Right lobe of liver (tissue), 6 donors: ENCODE results near the gene RAB37. TPM values are rescaled to one million over a fixed set of nuclear protein-coding genes. Genes with fewer than 3 reads are reported as not detected.

Experiments used
- ATAC-seq, 4 donors: fragments of 200-7000 bp; cut with Tn5 transposase; one replicate each; pipeline ENCODE4 v1.9.1; 2020; ENCODE audit warnings: mild to moderate bottlenecking in 4 of 4, moderate library complexity in 4 of 4
- DNase-seq, 3 donors: peaks; one replicate each; pipeline ENCODE4 v3.0.0-alpha.2; 2020
- H3K27ac ChIP-seq, 3 donors: fragments of 200-600 bp; one replicate each; pipeline ENCODE4 v1.8.0; 2022
- H3K27me3 ChIP-seq, 2 donors: fragments of 200-600 bp; one replicate each; pipeline ENCODE4 v1.8.0; 2022
- H3K36me3 ChIP-seq, 4 donors: fragments of 200-600 bp; sonication (generic) in 1 of 4; one replicate each; pipeline versions ENCODE4 v1.5.1 to v1.8.0; 2017 to 2022; ENCODE audit warnings: control low read depth in 1 of 4
- H3K4me1 ChIP-seq, 4 donors: fragments of 200-600 bp; sonication (generic) in 1 of 4; one replicate each; pipeline versions ENCODE4 v1.5.1 to v1.8.0; 2017 to 2022; ENCODE audit warnings: control low read depth in 1 of 4
- H3K4me3 ChIP-seq, 3 donors: fragments of 200-600 bp; one replicate each; pipeline ENCODE4 v1.8.0; 2022
- H3K9me3 ChIP-seq, 4 donors: fragments of 200-600 bp; sonication (generic) in 1 of 4; one replicate each; pipeline versions ENCODE4 v1.5.1 to v1.8.0; 2017 to 2022; ENCODE audit warnings: control low read depth in 1 of 4
- POLR2A ChIP-seq: fragments of 450-650 bp; IDR thresholded peaks from one replicate; pipeline ENCODE4 v1.6.1; 2017; ENCODE audit warnings: antibody characterized with exemption, mild to moderate bottlenecking
- WGBS: methylation state at CpG from one replicate; pipeline ENCODE4 v1.1.6; 2018; ENCODE audit warnings: low coverage, low lambda C conversion rate; ENCODE audit not compliant: insufficient coverage; ENCODE audit errors: missing lambda C conversion rate; 5-methylcytosine and 5-hydroxymethylcytosine counted together
- intact Hi-C, 2 donors: fragments of 100-400 bp; cut with DNase I; formaldehyde crosslinking; loops; one replicate each; pipeline versions ENCODE4 v1.11.2 to v1.14.1; 2022
- total RNA-seq, 6 experiments: library from RNA; depleted of rRNA in 2 of 6; stranded (reverse); fragments of >200 nt in 2 of 6; fragmentation: NEBNext Ultra II Directional in 3 of 6; extraction: Animal tissue kit (Norgen Biotek cat#: 25700) in 3 of 6; gene quantifications; one replicate each; pipeline versions ENCODE4 v1.1.0 to v1.2.4, GENCODE V29; 2016 to 2023
- TF ChIP-seq, protein P1 (sequence below), 4 donors: fragments of 200-600 bp in 3 of 4; fragments of 450-650 bp in 1 of 4; IDR thresholded peaks; one replicate each; pipeline versions ENCODE4 v1.5.1 to v1.8.0; 2016 to 2022; ENCODE audit warnings: antibody characterized with exemption in 4 of 4, mild to moderate bottlenecking in 2 of 4
- donor health status: DM: no; HTN: yes; CAD: no.
- donor health status: DM: no; HTN: no; CAD: no.
- donor health status: DM: no; HTN: no; CAD: no.
- donor health status: DM: no; HTN: yes; CAD: no.
- donor health status: DM: no; HTN: yes; CAD: no.

RAB37 gene
- total RNA-seq, 6 experiments from 2014 or later = 5.0 to 14.4 (median 9.0) TPM

DNA sequence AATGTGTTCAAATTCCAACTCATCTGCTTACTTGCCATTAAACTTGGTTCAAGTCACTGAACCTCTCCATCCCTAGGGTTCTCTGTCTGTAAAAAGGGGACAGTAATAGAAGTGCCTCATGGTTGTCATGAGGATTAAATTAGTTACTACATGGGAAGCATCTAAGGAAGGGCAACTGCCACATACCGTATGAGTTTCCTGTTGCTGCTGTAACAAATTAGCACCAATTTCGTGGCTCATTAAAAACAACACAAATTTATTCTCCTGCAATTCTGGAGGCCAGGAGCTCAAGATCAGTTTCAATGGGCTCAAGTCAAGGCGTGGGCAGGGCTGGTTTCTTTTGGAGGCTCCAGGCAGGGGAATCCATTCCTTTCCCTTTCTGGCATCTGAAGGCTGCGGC is 43.0 kb upstream of the RAB37 start:
- H3K4me1 ChIP-seq = no peaks in the 10 kb centered on the region
- no peaks in the 10 kb centered on the region for H3K9me3 ChIP-seq
- no peaks in the 10 kb centered on the region for H3K36me3 ChIP-seq
- no peak overlapping the region for H3K4me3 ChIP-seq
- TF ChIP-seq POLR2A = no peak
- TF ChIP-seq, protein P1, sequence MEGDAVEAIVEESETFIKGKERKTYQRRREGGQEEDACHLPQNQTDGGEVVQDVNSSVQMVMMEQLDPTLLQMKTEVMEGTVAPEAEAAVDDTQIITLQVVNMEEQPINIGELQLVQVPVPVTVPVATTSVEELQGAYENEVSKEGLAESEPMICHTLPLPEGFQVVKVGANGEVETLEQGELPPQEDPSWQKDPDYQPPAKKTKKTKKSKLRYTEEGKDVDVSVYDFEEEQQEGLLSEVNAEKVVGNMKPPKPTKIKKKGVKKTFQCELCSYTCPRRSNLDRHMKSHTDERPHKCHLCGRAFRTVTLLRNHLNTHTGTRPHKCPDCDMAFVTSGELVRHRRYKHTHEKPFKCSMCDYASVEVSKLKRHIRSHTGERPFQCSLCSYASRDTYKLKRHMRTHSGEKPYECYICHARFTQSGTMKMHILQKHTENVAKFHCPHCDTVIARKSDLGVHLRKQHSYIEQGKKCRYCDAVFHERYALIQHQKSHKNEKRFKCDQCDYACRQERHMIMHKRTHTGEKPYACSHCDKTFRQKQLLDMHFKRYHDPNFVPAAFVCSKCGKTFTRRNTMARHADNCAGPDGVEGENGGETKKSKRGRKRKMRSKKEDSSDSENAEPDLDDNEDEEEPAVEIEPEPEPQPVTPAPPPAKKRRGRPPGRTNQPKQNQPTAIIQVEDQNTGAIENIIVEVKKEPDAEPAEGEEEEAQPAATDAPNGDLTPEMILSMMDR (IDR thresholded peaks at IDR 0.05) = no peak
- ATAC-seq (no peak), DNase-seq (no peak)
- H3K27ac ChIP-seq = no peak overlapping the region
- H3K27me3 ChIP-seq = no peaks in the 10 kb centered on the region
- 76% methylated on average over 4 of the region's 4 CpGs for WGBS
- intact Hi-C loops = no loop called here

GRCh38 chr17:74695629-74696028 is 41.4 kb upstream of the RAB37 start:
- WGBS = 48% methylated on average over 5 of the region's 11 CpGs
- no peak for ATAC-seq
- DNase-seq = no peak

GRCh38 chr17:74697515-74697914 is 39.5 kb upstream of the RAB37 start:
- H3K4me3 ChIP-seq = no peak overlapping the region
- no peaks in the 10 kb centered on the region for H3K9me3 ChIP-seq
- TF ChIP-seq, protein P1 (IDR thresholded peaks at IDR 0.05) = no peak
- ATAC-seq = peak in 3 of 4 donors; percentile 43 to 72 (median 54)
- no peaks in the 10 kb centered on the region for H3K4me1 ChIP-seq
- H3K27ac ChIP-seq = no peak overlapping the region
- 79% methylated on average over 2 of the region's 2 CpGs for WGBS
- intact Hi-C loops = no loop called here
- H3K36me3 ChIP-seq = no peaks in the 10 kb centered on the region
- DNase-seq = no peak
- H3K27me3 ChIP-seq = no peaks in the 10 kb centered on the region

More at GRCh38 chr17:74695629-74696028, 41.4 kb upstream of the RAB37 start:
- intact Hi-C loops = no loop called here
- Histone ChIP-seq H3K27me3 (no peaks in the 10 kb centered on the region), H3K36me3 (no peaks in the 10 kb centered on the region), H3K4me3 (no peak overlapping the region), H3K27ac (no peak overlapping the region), H3K4me1 (no peaks in the 10 kb centered on the region), H3K9me3 (no peaks in the 10 kb centered on the region)
- TF ChIP-seq POLR2A = no peak
- TF ChIP-seq, protein P1 (IDR thresholded peaks at IDR 0.05) = no peak

GRCh38 chr17:74698069-74698468 is 39.0 kb upstream of the RAB37 start:
- no peaks in the 10 kb centered on the region for H3K4me1 ChIP-seq
- H3K27ac ChIP-seq = no peak overlapping the region
- intact Hi-C loops = no loop called here
- no peak for ATAC-seq
- H3K27me3 ChIP-seq = no peaks in the 10 kb centered on the region
- TF ChIP-seq POLR2A = no peak
- TF ChIP-seq, protein P1 (IDR thresholded peaks at IDR 0.05) = no peak
- WGBS = 40% methylated on average over 1 of the region's 7 CpGs
- no peaks in the 10 kb centered on the region for H3K9me3 ChIP-seq
- no peaks in the 10 kb centered on the region for H3K36me3 ChIP-seq
- DNase-seq = no peak
- H3K4me3 ChIP-seq = no peak overlapping the region

DNA sequence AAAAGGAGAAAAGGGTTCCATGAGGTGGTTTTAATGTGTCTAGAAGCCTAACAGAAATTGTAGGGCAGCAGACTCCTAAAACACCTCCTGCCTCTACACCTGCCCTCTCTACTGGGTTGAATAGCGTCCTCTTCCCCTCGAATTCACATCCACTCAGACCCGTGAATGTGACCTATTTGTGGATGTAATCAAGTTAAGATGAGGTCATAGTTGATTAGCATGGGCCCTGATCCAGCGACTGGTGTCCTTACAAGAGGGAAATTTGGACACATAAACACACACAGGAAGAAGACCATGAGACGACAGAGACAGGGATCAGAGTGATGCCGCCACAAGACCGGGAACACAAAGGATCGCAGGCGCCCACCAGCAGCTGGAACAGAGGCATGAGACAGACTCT is 37.8 kb upstream of the RAB37 start:
- intact Hi-C loops = no loop called here
- no peaks in the 10 kb centered on the region for H3K36me3 ChIP-seq

More for the DNA sequence above, 37.8 kb upstream of the RAB37 start:
- Histone ChIP-seq H3K4me3 (no peak overlapping the region), H3K27me3 (no peaks in the 10 kb centered on the region), H3K27ac (no peak overlapping the region), H3K9me3 (no peaks in the 10 kb centered on the region), H3K4me1 (no peaks in the 10 kb centered on the region)
- DNase-seq (no peak), ATAC-seq (no peak)
- TF ChIP-seq, protein P1 (IDR thresholded peaks at IDR 0.05) = no peak
- TF ChIP-seq POLR2A = no peak
- WGBS = 33% methylated on average over 4 of the region's 9 CpGs
